Keratinocyte (primary cell): ENCODE results near the gene FAM25G. TPM values are rescaled to one million over a fixed set of nuclear protein-coding genes. Genes with fewer than 3 reads are reported as not detected.
A peak's percentile ranks its signal among the peaks of the same experiment; 100 is the strongest.
"Not testable (repeated sequence)": the region's sequence is repeated elsewhere in the genome, so short reads cannot be mapped to it uniquely, and the experiment has no call there.

ENCODE experiments used
- DNase-seq: peaks from one replicate; pipeline ENCODE4 v3.0.0-alpha.2; 2011; ENCODE audit warnings: low read depth, missing footprints, low spot score
- FAIRE-seq: peaks from 2 replicates; lab custom pipeline; 2011; peaks lifted over from hg19 to GRCh38; lab: Jason Lieb, UNC
- H2AFZ ChIP-seq: 2 replicates; pipeline ENCODE4 v1.6.0; 2012; ENCODE audit warnings: low read length, control low read depth, inconsistent platforms; ENCODE audit not compliant: control insufficient read depth
- H3K27ac ChIP-seq: 2 replicates; pipeline ENCODE4 v1.5.1; 2011; ENCODE audit warnings: low read length; ENCODE audit not compliant: control insufficient read depth, insufficient read depth
- H3K27me3 ChIP-seq: 3 replicates; pipeline ENCODE4 v1.6.0; 2011; ENCODE audit warnings: low read length; ENCODE audit not compliant: control insufficient read depth, insufficient read depth; ENCODE audit errors: extremely low read depth
- H3K36me3 ChIP-seq, 2 experiments: 2 replicates in 1 of 2; 3 replicates in 1 of 2; pipeline ENCODE4 v1.5.1; 2011; ENCODE audit warnings: low read length in 2 of 2, mild to moderate bottlenecking in 1 of 2; ENCODE audit not compliant: control insufficient read depth in 2 of 2, insufficient read depth in 2 of 2; ENCODE audit errors: extremely low read depth in 1 of 2
- H3K4me1 ChIP-seq: 3 replicates; pipeline ENCODE4 v1.5.1; 2011; ENCODE audit warnings: low read length; ENCODE audit not compliant: control insufficient read depth, insufficient read depth; ENCODE audit errors: extremely low read depth
- H3K4me2 ChIP-seq: 3 replicates; pipeline ENCODE4 v1.6.0; 2011; ENCODE audit warnings: low read depth, low read length; ENCODE audit not compliant: control insufficient read depth, insufficient read depth; ENCODE audit errors: extremely low read depth
- H3K4me3 ChIP-seq, 3 experiments: fragments of 200-600 bp in 1 of 3; sonication (generic) in 1 of 3; 2 replicates in 2 of 3; 3 replicates in 1 of 3; pipeline ENCODE4 v1.5.1; 2011 to 2016; ENCODE audit warnings: low read length in 3 of 3, mild to moderate bottlenecking in 3 of 3, control low read depth in 2 of 3, inconsistent platforms in 1 of 3, low read depth in 1 of 3, mixed read lengths in 1 of 3, mixed run types in 1 of 3, moderate library complexity in 1 of 3; ENCODE audit not compliant: control insufficient read depth in 2 of 3, insufficient read depth in 2 of 3; ENCODE audit errors: extremely low read depth in 1 of 3
- H3K79me2 ChIP-seq: 2 replicates; pipeline ENCODE4 v1.6.0; 2012; ENCODE audit warnings: low read length; ENCODE audit not compliant: control insufficient read depth, insufficient read depth
- H3K9ac ChIP-seq: 3 replicates; pipeline ENCODE4 v1.6.0; 2011; ENCODE audit warnings: low read length; ENCODE audit not compliant: control insufficient read depth, insufficient read depth; ENCODE audit errors: extremely low read depth
- H3K9me1 ChIP-seq: 3 replicates; pipeline ENCODE4 v1.6.0; 2011; ENCODE audit warnings: low read length; ENCODE audit not compliant: control insufficient read depth, insufficient read depth; ENCODE audit errors: extremely low read depth
- H3K9me3 ChIP-seq: 2 replicates; pipeline ENCODE4 v1.5.1; 2012; ENCODE audit warnings: low read depth, low read length; ENCODE audit not compliant: control insufficient read depth
- H4K20me1 ChIP-seq: 3 replicates; pipeline ENCODE4 v1.6.0; 2011; ENCODE audit warnings: low read length; ENCODE audit not compliant: control insufficient read depth, insufficient read depth; ENCODE audit errors: extremely low read depth
- dilution Hi-C: fragments of 300-500 bp; cut with MboI; formaldehyde crosslinking; loops from one replicate; pipeline ENCODE4 v1.7.0; 2020; ENCODE audit warnings: low sequenced_read_pairs; ENCODE audit not compliant: extremely low pct_ligation_motif_present
- polyA plus RNA-seq, 5 experiments: library from polyadenylated mRNA; depleted of rRNA in 3 of 5; stranded (reverse) in 3 of 5; stranded (forward) in 1 of 5; unstranded in 1 of 5; fragments of >200 nt; gene quantifications; 1 replicate in 1 of 5; 2 replicates in 3 of 5; 3 replicates in 1 of 5; pipeline versions ENCODE4 v1.2.1 to v1.2.3, GENCODE V29; 2011 to 2012; ENCODE audit warnings: missing spikeins in 2 of 5, low read depth in 1 of 5, low replicate concordance in 1 of 5

Gene FAM25G
- polyA plus RNA-seq, 1 donor (not counting 4 experiments of a cell fraction or from before 2014, with no cell fraction given): 10.6 TPM

- FAIRE-seq, H3K27me3 ChIP-seq, H2AFZ ChIP-seq, H3K9ac ChIP-seq, H3K4me1 ChIP-seq, H3K27ac ChIP-seq, H3K9me1 ChIP-seq, H3K4me2 ChIP-seq, H3K4me3 ChIP-seq, H3K9me3 ChIP-seq, H4K20me1 ChIP-seq, dilution Hi-C loops, H3K79me2 ChIP-seq, H3K36me3 ChIP-seq: not testable (repeated sequence)
- DNase-seq: peak; percentile 15
These were observed 16.4 kb downstream of the FAM25G start for GRCh38 chr10:47475101-47475500.

DNA sequence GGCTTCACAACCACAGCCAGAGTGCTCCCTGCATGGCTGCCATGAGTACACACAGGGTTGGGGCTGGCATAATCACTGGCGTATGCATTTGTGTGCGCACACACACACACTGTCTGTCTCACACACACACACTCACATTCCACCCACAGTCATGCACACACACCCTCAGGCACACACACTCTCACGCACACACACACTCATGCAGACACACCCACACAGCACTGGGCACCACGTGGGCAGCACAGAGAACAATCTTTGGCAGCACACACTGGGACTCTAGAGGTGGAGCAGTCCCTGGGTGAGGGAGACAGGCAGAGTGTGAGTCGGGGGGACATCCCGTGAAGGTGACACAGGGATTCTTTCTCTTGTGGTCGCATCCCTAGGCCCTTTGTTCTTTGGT, 18.0 kb downstream of the FAM25G start:
- H3K4me1 ChIP-seq, H3K4me2 ChIP-seq, H3K9me3 ChIP-seq, H3K79me2 ChIP-seq, H3K9me1 ChIP-seq, H3K27ac ChIP-seq, FAIRE-seq, H3K9ac ChIP-seq, DNase-seq, H4K20me1 ChIP-seq, H3K4me3 ChIP-seq, H3K27me3 ChIP-seq, H3K36me3 ChIP-seq, dilution Hi-C loops, H2AFZ ChIP-seq: not testable (repeated sequence)

GRCh38 chr10:47472647-47473046, 18.9 kb downstream of the FAM25G start:
- H3K9ac ChIP-seq, H2AFZ ChIP-seq, H3K79me2 ChIP-seq, H3K9me1 ChIP-seq, H3K4me3 ChIP-seq, H3K4me2 ChIP-seq, FAIRE-seq, H3K4me1 ChIP-seq, H3K9me3 ChIP-seq, H4K20me1 ChIP-seq, dilution Hi-C loops, H3K27me3 ChIP-seq, DNase-seq, H3K36me3 ChIP-seq: not testable (repeated sequence)
- H3K27ac ChIP-seq: peak overlapping the region; percentile 68

GRCh38 chr10:47472072-47472471, 19.4 kb downstream of the FAM25G start:
- H3K9me3 ChIP-seq, H3K9ac ChIP-seq, DNase-seq, H3K36me3 ChIP-seq, H3K9me1 ChIP-seq, H2AFZ ChIP-seq, H3K4me3 ChIP-seq, H3K27me3 ChIP-seq, FAIRE-seq, H3K79me2 ChIP-seq, H4K20me1 ChIP-seq, dilution Hi-C loops, H3K4me2 ChIP-seq, H3K4me1 ChIP-seq: not testable (repeated sequence)
- H3K27ac ChIP-seq: peak overlapping the region; percentile 68

GRCh38 chr10:47468731-47469528, 22.6 kb downstream of the FAM25G start:
- H3K9me1 ChIP-seq, H3K36me3 ChIP-seq, dilution Hi-C loops, H3K4me1 ChIP-seq, H3K4me2 ChIP-seq, DNase-seq, FAIRE-seq, H4K20me1 ChIP-seq, H3K4me3 ChIP-seq, H2AFZ ChIP-seq, H3K79me2 ChIP-seq, H3K27me3 ChIP-seq, H3K27ac ChIP-seq, H3K9ac ChIP-seq, H3K9me3 ChIP-seq: not testable (repeated sequence)
